Measurements from ENCODE around the gene BCAP29. TPM values are rescaled to one million over a fixed set of nuclear protein-coding genes. Genes with fewer than 3 reads are reported as not detected.

BCAP29 gene
- total and polyA plus RNA-seq, 2 of the 8 experiments (the other 6 are each of a cell fraction or from before 2014, with no cell fraction given): 6.8 to 18.1 TPM

DNA sequence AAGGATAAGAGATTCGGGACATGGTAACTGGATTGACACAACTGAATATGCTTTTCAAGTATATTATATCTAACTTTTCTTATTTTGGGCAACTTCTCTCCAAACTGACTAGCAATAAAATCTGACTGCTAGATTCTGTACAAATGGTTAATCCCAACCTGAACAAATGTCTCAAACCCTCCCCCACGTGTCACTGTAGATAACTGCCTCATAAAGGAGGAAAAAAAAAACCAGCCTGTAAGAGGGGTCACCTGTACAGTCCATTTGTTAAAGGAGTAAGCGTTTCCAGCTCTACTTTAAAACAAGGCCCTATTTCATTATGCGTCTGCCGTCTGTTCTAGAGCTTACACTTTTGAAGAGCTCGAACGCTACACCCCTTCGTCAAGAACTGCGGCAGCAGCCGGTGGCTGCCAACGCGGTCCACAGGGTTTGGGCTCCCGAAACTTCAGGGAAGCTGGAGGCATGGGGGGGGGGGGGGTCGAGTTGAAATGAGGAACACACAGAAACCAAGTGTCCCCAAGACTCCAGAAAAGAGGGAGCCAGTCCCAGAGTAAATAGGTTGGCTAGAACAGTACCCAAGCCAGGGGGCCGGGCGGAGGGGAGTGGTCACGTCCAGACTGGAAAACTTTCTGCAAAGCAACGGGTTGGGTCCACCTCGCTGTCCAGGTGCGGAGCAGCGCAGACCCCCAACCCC lies 16.8 kb upstream of the BCAP29 start:
- peak overlapping the region; percentile 72 to 79 for H3K4me2 ChIP-seq (ENCODE audit: insufficient read depth in 1 of 2, low read depth in 2 of 2, low read length in 2 of 2)
- H3K4ac ChIP-seq (replicated peaks; ENCODE audit: insufficient read length, low read depth, low read length): peak overlapping the region; percentile 57
- peaks cover 0 to 3% (median 0%) of the 10 kb centered on the region in 4 experiments; a peak in 2 of 7 replicates for H3K4me1 ChIP-seq (replicated peaks in 1 of 4; ENCODE audit: control insufficient read depth in 3 of 4, insufficient read depth in 4 of 4, low read length in 3 of 4)
- H4K20me1 ChIP-seq (replicated peaks in 1 of 2; ENCODE audit: control insufficient read depth in 1 of 2, insufficient read depth in 2 of 2, low read length in 2 of 2): peaks cover 0 to 3% of the 10 kb centered on the region in 2 experiments
- peak overlapping the region; percentile 44 for H4K91ac ChIP-seq (replicated peaks; ENCODE audit: insufficient read length, low read length)
- peak overlapping the region; percentile 90 to 94 (median 94) for H3K9ac ChIP-seq (replicated peaks in 1 of 4; ENCODE audit: extremely low read depth in 1 of 4, low read depth in 3 of 4, low read length in 3 of 4)
- H3K79me2 ChIP-seq (ENCODE audit: control insufficient read depth in 1 of 2, insufficient read depth in 2 of 2, low read length in 2 of 2): peaks cover 0 to 58% of the 10 kb centered on the region in 2 experiments; a peak in 3 of 4 replicates
- CTCF ChIA-PET (ENCODE audit: partially characterized antibody): interaction anchor here (0.7 to 1.0 kb wide), 3 partner anchors 84 to 662 kb away, joined by 3 read pairs; no protein-coding TSS in a partner anchor
- peak overlapping the region; percentile 98 for H4K8ac ChIP-seq (ENCODE audit: extremely low read depth, insufficient read depth, low read length)
- H3K27me3 ChIP-seq (replicated peaks in 1 of 4; ENCODE audit: control insufficient read depth in 3 of 4, extremely low read depth in 1 of 4, insufficient read depth in 3 of 4, low read length in 3 of 4): no peaks in the 10 kb centered on the region
- H3K23me2 ChIP-seq (ENCODE audit: low read depth, low read length): peaks cover 3% of the 10 kb centered on the region; the same call in 1 of the 2 replicates
- H2AK5ac ChIP-seq (ENCODE audit: low read depth, low read length): no peak overlapping the region
- H4K5ac ChIP-seq (ENCODE audit: insufficient read length, low read depth, low read length): peak overlapping the region; percentile 90
- H2BK15ac ChIP-seq (ENCODE audit: low read length): no peak overlapping the region
- peak overlapping the region; percentile 97 for H3K27ac ChIP-seq (ENCODE audit: low read depth, low read length)
- FAIRE-seq (no peak), DNase-seq (ENCODE audit: low read depth in 1 of 2, low spot score in 2 of 2) (no peak)
- H3K23ac ChIP-seq (ENCODE audit: insufficient read length): no peak overlapping the region
- H3K36me3 ChIP-seq (ENCODE audit: control insufficient read depth in 2 of 4, insufficient read depth in 4 of 4, low read length in 3 of 4): peaks cover 0 to 2% (median under 1%) of the 10 kb centered on the region in 4 experiments; a peak in 2 of 8 replicates
- H2BK20ac ChIP-seq (ENCODE audit: low read length): no peak overlapping the region
- H2BK5ac ChIP-seq (ENCODE audit: low read depth, low read length): peak overlapping the region; percentile 76
- no peak for TF ChIP-seq CHD2 (IDR thresholded peaks at IDR 0.05; ENCODE audit: low read length)
- no peak for TF ChIP-seq SP1 (IDR thresholded peaks at IDR 0.05; ENCODE audit: low read depth, low read length)
- no peak for TF ChIP-seq YY1 (IDR thresholded peaks at IDR 0.05; ENCODE audit: low read depth, low read length)
- TF ChIP-seq POU5F1 (IDR thresholded peaks at IDR 0.05; ENCODE audit: low read depth, low read length): no peak
- TF ChIP-seq RFX5 (IDR thresholded peaks at IDR 0.05; ENCODE audit: borderline replicate concordance, low read depth, low read length): no peak
- TF ChIP-seq MAFK (IDR thresholded peaks at IDR 0.05; ENCODE audit: low read depth, low read length): no peak
- TF ChIP-seq, protein P1, sequence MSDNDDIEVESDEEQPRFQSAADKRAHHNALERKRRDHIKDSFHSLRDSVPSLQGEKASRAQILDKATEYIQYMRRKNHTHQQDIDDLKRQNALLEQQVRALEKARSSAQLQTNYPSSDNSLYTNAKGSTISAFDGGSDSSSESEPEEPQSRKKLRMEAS (IDR thresholded peaks at IDR 0.05): no peak
- TF ChIP-seq RBBP5 (IDR thresholded peaks at IDR 0.05; ENCODE audit: borderline replicate concordance, low read depth, low read length): no peak
- TF ChIP-seq ATF2 (IDR thresholded peaks at IDR 0.05; ENCODE audit: low read length): no peak
- TF ChIP-seq TAF7 (optimal IDR thresholded peaks at IDR 0.05; ENCODE audit: borderline replicate concordance, low read depth, low read length): no peak
- H3K4me3 ChIP-seq (ENCODE audit: extremely low read depth in 1 of 4, insufficient read depth in 2 of 4, low read depth in 3 of 4, low read length in 4 of 4): peak overlapping the region; percentile 80 to 99 (median 94)
- peak overlapping the region; percentile 97; the same call in 1 of the 2 replicates for H3K18ac ChIP-seq (ENCODE audit: extremely low read depth, low read length)
- H2AFZ ChIP-seq (ENCODE audit: low read length): peak overlapping the region; percentile 96; the same call in 1 of the 2 replicates
- H3K79me1 ChIP-seq (ENCODE audit: low read depth, low read length): peaks cover 3% of the 10 kb centered on the region; the same call in 1 of the 2 replicates
- no peak overlapping the region for H2BK12ac ChIP-seq (ENCODE audit: low read depth, low read length)
- WGBS, 2 experiments (ENCODE audit: extremely low coverage in 1 of 2, insufficient coverage in 1 of 2, insufficient read length in 1 of 2, insufficient replicate concordance in 2 of 2, low coverage in 1 of 2, low lambda C conversion rate in 2 of 2, missing lambda C conversion rate in 1 of 2): 9% methylated on average over 19 of the region's 21 CpGs; no CpG with 5 or more reads in 1 of the 2 experiments
- no peak overlapping the region for H2BK120ac ChIP-seq (replicated peaks; ENCODE audit: low read depth, low read length)
- peak overlapping the region; percentile 86 for H3K56ac ChIP-seq (replicated peaks; ENCODE audit: insufficient read length, low read depth, low read length)
- no peaks in the 10 kb centered on the region for H3K9me3 ChIP-seq (ENCODE audit: insufficient read depth in 2 of 2, low read depth in 1 of 2, low read length in 1 of 2)
- POLR2A ChIA-PET (ENCODE audit: partially characterized antibody): interaction anchor here (0.9 to 2.9 kb wide), 9 partner anchors 9 to 180 kb away, joined by 3 to 21 read pairs (median 5); partner anchors contain the start of genes BCAP29 and CBLL1
- H3K14ac ChIP-seq (ENCODE audit: insufficient read length): no peak overlapping the region

Data from H1 (cell line).